NT2/D1 (cell line): ENCODE data around the gene PIK3R5.

ENCODE experiments used
- DNase-seq: peaks from one replicate; pipeline ENCODE4 v3.0.0-alpha.2; 2011; ENCODE audit warnings: low read depth, low spot score
- H3K27me3 ChIP-seq: 2 replicates; pipeline ENCODE4 v1.6.0; 2011; ENCODE audit warnings: mild to moderate bottlenecking; ENCODE audit not compliant: insufficient read length, insufficient read depth
- H3K36me3 ChIP-seq: 2 replicates; pipeline ENCODE4 v1.6.1; 2011; ENCODE audit warnings: mild to moderate bottlenecking, low read length, mixed read lengths; ENCODE audit not compliant: insufficient read depth, insufficient read length
- H3K4me1 ChIP-seq: 2 replicates; pipeline ENCODE4 v1.5.1; 2011; ENCODE audit not compliant: insufficient read depth, insufficient read length
- H3K4me3 ChIP-seq: 2 replicates; pipeline ENCODE4 v1.5.1; 2011; ENCODE audit warnings: low read depth; ENCODE audit not compliant: insufficient read length
- H3K9ac ChIP-seq: 2 replicates; pipeline ENCODE4 v1.6.0; 2011; ENCODE audit warnings: low read depth; ENCODE audit not compliant: insufficient read length
- H3K9me3 ChIP-seq: 2 replicates; pipeline ENCODE4 v1.5.1; 2011; ENCODE audit warnings: mild to moderate bottlenecking, low read length; ENCODE audit not compliant: insufficient read depth
- SUZ12 ChIP-seq: IDR thresholded peaks from 2 replicates; pipeline ENCODE4 v1.6.1; 2011; ENCODE audit not compliant: insufficient read length, insufficient read depth; ENCODE audit errors: extremely low read depth
- YY1 ChIP-seq: IDR thresholded peaks from 2 replicates; pipeline ENCODE4 v1.6.1; 2011; ENCODE audit not compliant: insufficient read length, insufficient read depth
- ZNF274 ChIP-seq: IDR thresholded peaks from 2 replicates; pipeline ENCODE4 v1.6.1; 2011; ENCODE audit warnings: mild to moderate bottlenecking, low read depth, low read length

Gene PIK3R5

DNA sequence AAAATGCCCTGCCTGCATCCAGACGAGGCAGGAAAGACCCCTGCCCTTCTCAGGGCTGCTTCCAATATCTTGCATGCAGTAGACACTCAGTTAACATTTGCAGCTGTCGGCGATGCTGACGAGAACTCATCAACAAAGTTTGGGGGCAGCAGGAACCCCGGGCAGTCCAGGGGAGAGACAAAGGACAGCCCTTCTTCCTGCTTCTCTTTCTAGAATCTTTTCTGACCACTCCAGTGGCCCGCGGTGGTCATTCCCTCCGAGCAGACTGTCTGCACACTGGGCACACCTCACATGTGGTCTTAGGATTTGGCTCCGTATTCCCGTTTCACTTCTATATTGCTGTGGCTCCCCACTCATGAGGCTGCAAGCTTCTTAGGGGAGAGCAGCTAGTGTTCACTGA lies 135.4 kb downstream of the PIK3R5 start:
- Histone ChIP-seq H3K36me3 (no peaks in the 10 kb centered on the region), H3K4me3 (no peak overlapping the region), H3K27me3 (no peaks in the 10 kb centered on the region), H3K9me3 (no peaks in the 10 kb centered on the region), H3K9ac (no peak overlapping the region), H3K4me1 (peaks cover 4% of the 10 kb centered on the region)
- DNase-seq: no peak
- TF ChIP-seq SUZ12: no peak
- TF ChIP-seq ZNF274: no peak
- no peak for TF ChIP-seq YY1

DNA sequence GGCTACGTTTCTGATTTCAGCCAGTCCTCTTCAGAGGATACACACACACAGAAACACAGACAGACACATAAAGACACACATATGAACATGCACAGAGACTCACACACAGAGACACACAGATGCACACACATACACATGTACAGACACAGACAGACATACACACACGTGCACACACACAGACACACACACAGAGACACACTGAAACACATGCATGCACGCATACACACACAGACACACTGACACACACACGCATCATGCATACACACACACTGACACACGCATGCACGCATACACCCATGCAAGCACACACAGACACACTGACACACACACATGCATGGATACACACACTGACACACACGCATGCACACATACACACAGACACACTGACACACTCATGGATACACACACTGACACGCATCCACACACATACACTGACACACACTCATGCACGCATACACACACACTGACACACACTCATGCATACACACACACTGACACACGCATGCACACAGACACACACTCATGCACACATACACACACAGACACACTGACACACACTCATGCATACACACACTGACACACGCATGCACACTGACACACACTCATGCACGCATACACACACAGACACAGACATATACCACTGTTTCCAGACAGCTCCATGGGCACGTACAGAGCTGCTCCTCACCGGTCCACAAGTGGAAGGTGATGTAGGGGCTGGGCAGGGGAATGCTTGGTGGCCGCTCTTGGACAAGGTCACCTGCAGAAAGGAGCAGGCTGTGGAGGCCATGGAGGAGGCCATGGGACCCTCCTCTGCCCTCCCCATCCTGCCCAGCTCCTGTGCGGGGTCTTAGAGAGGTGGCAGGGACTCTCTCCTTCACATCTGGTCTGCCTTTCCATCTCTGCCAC lies 136.2 kb downstream of the PIK3R5 start:
- no peak for DNase-seq
- H3K9me3 ChIP-seq: peaks cover 7% of the 10 kb centered on the region
- TF ChIP-seq SUZ12: no peak
- TF ChIP-seq ZNF274: no peak
- TF ChIP-seq YY1: no peak
- H3K27me3 ChIP-seq: no peaks in the 10 kb centered on the region
- no peak overlapping the region for H3K9ac ChIP-seq
- no peak overlapping the region for H3K4me3 ChIP-seq
- H3K36me3 ChIP-seq: no peaks in the 10 kb centered on the region
- H3K4me1 ChIP-seq: peaks cover 4% of the 10 kb centered on the region
